NB4 (cell line): ENCODE data around the gene EMP1.

Source experiments
- CTCF ChIP-seq: IDR thresholded peaks from one replicate; pipeline ENCODE4 v1.5.1; 2012; ENCODE audit warnings: low read depth, low read length
- POLR2A ChIP-seq: IDR thresholded peaks from 2 replicates; pipeline ENCODE4 v1.6.1; 2011; ENCODE audit warnings: mild to moderate bottlenecking; ENCODE audit not compliant: insufficient read length; ENCODE audit errors: extremely low read depth

- no peak for TF ChIP-seq CTCF
- no peak for TF ChIP-seq POLR2A
Observed at GRCh38 chr12:13176256-13176655, 20.3 kb upstream of the EMP1 start.
